ENCODE results near the gene IL1A.

GRCh38 chr2:112758711-112759110, 25.6 kb downstream of the IL1A start:
- TF ChIP-seq CREB5 (CRISPR knock-in tag; IDR thresholded peaks at IDR 0.05; ENCODE audit: low read depth): no peak
- TF ChIP-seq ZNF8 (CRISPR knock-in tag; IDR thresholded peaks at IDR 0.05): no peak
- no peak for TF ChIP-seq TOX (CRISPR knock-in tag; IDR thresholded peaks at IDR 0.05; ENCODE audit: borderline replicate concordance)
- no peak for TF ChIP-seq SNAI2 (CRISPR knock-in tag; IDR thresholded peaks at IDR 0.05)
- TF ChIP-seq ZFP3 (CRISPR knock-in tag; IDR thresholded peaks at IDR 0.05): no peak
- no peak for TF ChIP-seq TCF4 (CRISPR knock-in tag; IDR thresholded peaks at IDR 0.05; ENCODE audit: borderline replicate concordance)
- TF ChIP-seq ZFP30 (CRISPR knock-in tag; IDR thresholded peaks at IDR 0.05): no peak
- TF ChIP-seq RARB (CRISPR knock-in tag; IDR thresholded peaks at IDR 0.05): no peak
- TF ChIP-seq POU6F1 (CRISPR knock-in tag; IDR thresholded peaks at IDR 0.05; ENCODE audit: borderline replicate concordance, low read depth): no peak
- no peak for TF ChIP-seq ARNTL (CRISPR knock-in tag; IDR thresholded peaks at IDR 0.05; ENCODE audit: borderline replicate concordance, low read depth)
